Left lung (tissue), 10 donors: Measurements from ENCODE around the gene TSHZ2. TPM values are rescaled to one million over a fixed set of nuclear protein-coding genes. Genes with fewer than 3 reads are reported as not detected.

Experiments
- ATAC-seq: fragments of 200-7000 bp; cut with Tn5 transposase; one replicate; pipeline ENCODE4 v1.9.1; 2020; ENCODE audit warnings: moderate library complexity
- DNase-seq, 4 donors: peaks; one replicate each; pipeline ENCODE4 v3.0.0-alpha.2; 2013 to 2020
- H3K27ac ChIP-seq, 2 donors: fragments of 200-600 bp; sonication (generic) in 1 of 2; one replicate each; pipeline versions ENCODE4 v1.5.0 to v1.8.0; 2020 to 2021
- H3K27me3 ChIP-seq, 2 donors: fragments of 200-600 bp; sonication (generic) in 1 of 2; one replicate each; pipeline versions ENCODE4 v1.5.0 to v1.8.0; 2020 to 2021
- H3K36me3 ChIP-seq, 2 donors: fragments of 200-600 bp; sonication (generic) in 1 of 2; one replicate each; pipeline versions ENCODE4 v1.5.0 to v1.8.0; 2020 to 2021
- H3K4me1 ChIP-seq, 2 donors: fragments of 200-600 bp; one replicate each; pipeline ENCODE4 v1.8.0; 2021
- H3K4me3 ChIP-seq, 2 donors: fragments of 200-600 bp; sonication (generic) in 1 of 2; one replicate each; pipeline versions ENCODE4 v1.5.0 to v1.8.0; 2020 to 2021; ENCODE audit warnings: mild to moderate bottlenecking in 1 of 2
- H3K9me3 ChIP-seq, 2 donors: fragments of 200-600 bp; sonication (generic) in 1 of 2; one replicate each; pipeline versions ENCODE4 v1.5.0 to v1.8.0; 2020 to 2021
- CTCF ChIP-seq, 2 donors: fragments of 200-600 bp; sonication (generic) in 1 of 2; IDR thresholded peaks; one replicate each; pipeline versions ENCODE4 v1.5.0 to v1.8.0; 2021; ENCODE audit warnings: antibody characterized with exemption in 2 of 2
- intact Hi-C, 2 donors: fragments of 100-400 bp; cut with DNase I; formaldehyde crosslinking; loops; one replicate each; pipeline versions ENCODE4 v1.11.2 to v1.14.2; 2022
- polyA plus RNA-seq, 6 donors: library from polyadenylated mRNA; unstranded; fragments of 120-200 nt; gene quantifications; one replicate each; pipeline ENCODE4 v1.2.1, GENCODE V29; 2013; ENCODE audit not compliant: insufficient read length in 6 of 6
- total RNA-seq, 2 donors: library from RNA; stranded (reverse); fragmentation: NEBNext Ultra II Directional; extraction: Animal tissue kit (Norgen Biotek cat#: 25700); gene quantifications; one replicate each; pipeline ENCODE4 v1.2.1, GENCODE V29; 2021
- donor health status: DM: no; HTN: yes; CAD: no.
- donor health status: DM: no; HTN: no; CAD: no.

The TSHZ2 gene
- total and polyA plus RNA-seq, 8 donors, result 7.6 to 20.7 (median 13.9) TPM

- ATAC-seq, result no peak
- TF ChIP-seq CTCF (IDR thresholded peaks at IDR 0.05), result no peak
- no peaks in the 10 kb centered on the region for H3K4me1 ChIP-seq
- H3K27me3 ChIP-seq, result peaks cover 0 to 65% of the 10 kb centered on the region in 2 donors
- peak in 1 of 4 donors; percentile 29 for DNase-seq
- peak overlapping the region in 1 of 2 donors; percentile 34 for H3K4me3 ChIP-seq
- no peaks in the 10 kb centered on the region for H3K36me3 ChIP-seq
- H3K9me3 ChIP-seq, result no peaks in the 10 kb centered on the region
- intact Hi-C loops, result no loop called here
- H3K27ac ChIP-seq, result peak overlapping the region in 1 of 2 donors; percentile 61
These were observed 3.0 kb downstream of the TSHZ2 start for GRCh38 chr20:52975029-52975732.

- ATAC-seq (no peak), DNase-seq (no peak)
- Histone ChIP-seq H3K36me3 (no peaks in the 10 kb centered on the region), H3K4me1 (no peaks in the 10 kb centered on the region), H3K4me3 (no peak overlapping the region), H3K9me3 (no peaks in the 10 kb centered on the region), H3K27me3 (peaks cover 0 to 59% of the 10 kb centered on the region in 2 donors), H3K27ac (peak overlapping the region in 1 of 2 donors; percentile 4)
- intact Hi-C loops, result no loop called here
- no peak for TF ChIP-seq CTCF (IDR thresholded peaks at IDR 0.05)
These were observed 3.8 kb downstream of the TSHZ2 start for GRCh38 chr20:52975803-52976531.

- Histone ChIP-seq H3K9me3 (no peaks in the 10 kb centered on the region), H3K4me3 (no peak overlapping the region), H3K27ac (no peak overlapping the region), H3K27me3 (peaks cover 0 to 43% of the 10 kb centered on the region in 2 donors), H3K4me1 (no peaks in the 10 kb centered on the region), H3K36me3 (no peaks in the 10 kb centered on the region)
- TF ChIP-seq CTCF (IDR thresholded peaks at IDR 0.05), result no peak
- no peak for ATAC-seq
- intact Hi-C loops, result no loop called here
- no peak for DNase-seq
These were observed 6.7 kb downstream of the TSHZ2 start for GRCh38 chr20:52978851-52979250.

GRCh38 chr20:52981051-52981450 lies 8.9 kb downstream of the TSHZ2 start:
- Histone ChIP-seq H3K36me3 (no peaks in the 10 kb centered on the region), H3K27me3 (peaks cover 0 to 28% of the 10 kb centered on the region in 2 donors), H3K4me3 (no peak overlapping the region), H3K4me1 (no peaks in the 10 kb centered on the region), H3K27ac (no peak overlapping the region), H3K9me3 (no peaks in the 10 kb centered on the region)
- TF ChIP-seq CTCF (IDR thresholded peaks at IDR 0.05), result no peak
- intact Hi-C loops, result no loop called here
- ATAC-seq (no peak), DNase-seq (no peak)

- intact Hi-C loops, result no loop called here
- H3K4me1 ChIP-seq, result no peaks in the 10 kb centered on the region
- DNase-seq, result no peak
- TF ChIP-seq CTCF (IDR thresholded peaks at IDR 0.05), result no peak
- no peak overlapping the region for H3K27ac ChIP-seq
- ATAC-seq, result no peak
- H3K9me3 ChIP-seq, result no peaks in the 10 kb centered on the region
- no peak overlapping the region for H3K4me3 ChIP-seq
- H3K36me3 ChIP-seq, result no peaks in the 10 kb centered on the region
- peaks cover 0 to 13% of the 10 kb centered on the region in 2 donors for H3K27me3 ChIP-seq
These were observed 11.7 kb downstream of the TSHZ2 start for GRCh38 chr20:52983726-52984450.
